Fibroblast of pulmonary artery (primary cell): Measurements from ENCODE around the gene ANKRD65.
"Not testable (repeated sequence)": the region's sequence is repeated elsewhere in the genome, so short reads cannot be mapped to it uniquely, and the experiment has no call there.

Experiments
- DNase-seq: peaks from one replicate; pipeline ENCODE4 v3.0.0-alpha.2; 2010; ENCODE audit warnings: low read depth
- H3K4me3 ChIP-seq: replicated peaks from 2 replicates; pipeline ENCODE4 v1.5.1; 2011; ENCODE audit warnings: low read depth, mild to moderate bottlenecking, control low read depth, low read length, moderate library complexity
- TF ChIP-seq, protein P1 (sequence below): IDR thresholded peaks from 2 replicates; pipeline ENCODE4 v1.5.1; 2011; ENCODE audit warnings: mild to moderate bottlenecking, control low read depth, low read length, inconsistent platforms; ENCODE audit errors: missing control alignments

The ANKRD65 gene

DNA sequence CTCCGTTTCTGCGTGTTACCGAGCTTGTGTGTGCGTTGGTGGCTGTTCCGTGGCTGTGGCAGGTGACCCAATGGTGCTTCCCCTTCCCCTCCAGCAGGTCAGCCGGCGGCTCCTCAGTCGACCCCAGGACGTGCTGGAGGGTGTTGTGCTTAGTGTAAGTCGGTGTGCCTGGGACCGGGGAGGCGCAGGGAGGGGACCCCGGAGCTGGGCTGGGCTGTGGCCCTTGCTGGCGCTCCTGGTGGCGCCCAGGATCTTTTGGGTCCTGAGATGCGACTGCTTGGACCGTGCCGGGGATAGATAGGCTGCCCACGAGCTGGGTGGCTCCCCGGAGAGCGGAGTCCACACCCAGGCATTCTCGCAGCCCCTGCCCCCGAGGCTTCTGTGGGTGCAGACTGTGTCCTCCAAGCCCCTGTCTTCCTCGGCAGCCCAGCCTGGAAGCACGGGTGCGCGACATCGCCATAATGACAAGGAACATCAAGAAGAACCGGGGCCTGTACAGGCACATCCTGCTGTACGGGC is 34.3 kb upstream of the ANKRD65 start:
- no peak overlapping the region for H3K4me3 ChIP-seq
- DNase-seq: no peak
- TF ChIP-seq, protein P1, sequence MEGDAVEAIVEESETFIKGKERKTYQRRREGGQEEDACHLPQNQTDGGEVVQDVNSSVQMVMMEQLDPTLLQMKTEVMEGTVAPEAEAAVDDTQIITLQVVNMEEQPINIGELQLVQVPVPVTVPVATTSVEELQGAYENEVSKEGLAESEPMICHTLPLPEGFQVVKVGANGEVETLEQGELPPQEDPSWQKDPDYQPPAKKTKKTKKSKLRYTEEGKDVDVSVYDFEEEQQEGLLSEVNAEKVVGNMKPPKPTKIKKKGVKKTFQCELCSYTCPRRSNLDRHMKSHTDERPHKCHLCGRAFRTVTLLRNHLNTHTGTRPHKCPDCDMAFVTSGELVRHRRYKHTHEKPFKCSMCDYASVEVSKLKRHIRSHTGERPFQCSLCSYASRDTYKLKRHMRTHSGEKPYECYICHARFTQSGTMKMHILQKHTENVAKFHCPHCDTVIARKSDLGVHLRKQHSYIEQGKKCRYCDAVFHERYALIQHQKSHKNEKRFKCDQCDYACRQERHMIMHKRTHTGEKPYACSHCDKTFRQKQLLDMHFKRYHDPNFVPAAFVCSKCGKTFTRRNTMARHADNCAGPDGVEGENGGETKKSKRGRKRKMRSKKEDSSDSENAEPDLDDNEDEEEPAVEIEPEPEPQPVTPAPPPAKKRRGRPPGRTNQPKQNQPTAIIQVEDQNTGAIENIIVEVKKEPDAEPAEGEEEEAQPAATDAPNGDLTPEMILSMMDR: no peak

GRCh38 chr1:1454286-1455056 is 33.4 kb upstream of the ANKRD65 start:
- not testable (repeated sequence) for H3K4me3 ChIP-seq, DNase-seq

DNA sequence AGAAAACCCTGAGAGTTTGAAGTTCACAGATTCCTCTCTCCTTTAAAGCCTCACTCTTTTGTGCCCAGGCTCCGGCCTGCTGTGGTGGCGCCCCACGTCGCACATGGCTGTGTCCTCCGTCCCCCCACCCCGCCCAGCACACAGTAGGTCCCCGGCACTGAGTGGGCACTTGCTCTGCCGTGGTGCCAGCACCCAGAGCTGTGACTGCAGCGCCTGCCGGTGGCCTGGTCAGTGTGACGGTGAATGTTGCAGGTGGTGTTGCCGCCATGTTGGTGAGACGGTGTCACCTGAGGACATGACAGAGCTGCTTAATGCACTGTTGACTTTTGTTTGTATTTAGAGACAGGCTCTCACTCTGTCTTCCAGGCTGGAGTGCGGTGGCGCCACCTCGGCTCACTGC is 31.8 kb upstream of the ANKRD65 start:
- TF ChIP-seq, protein P1: no peak
- H3K4me3 ChIP-seq: no peak overlapping the region
- DNase-seq: no peak

DNA sequence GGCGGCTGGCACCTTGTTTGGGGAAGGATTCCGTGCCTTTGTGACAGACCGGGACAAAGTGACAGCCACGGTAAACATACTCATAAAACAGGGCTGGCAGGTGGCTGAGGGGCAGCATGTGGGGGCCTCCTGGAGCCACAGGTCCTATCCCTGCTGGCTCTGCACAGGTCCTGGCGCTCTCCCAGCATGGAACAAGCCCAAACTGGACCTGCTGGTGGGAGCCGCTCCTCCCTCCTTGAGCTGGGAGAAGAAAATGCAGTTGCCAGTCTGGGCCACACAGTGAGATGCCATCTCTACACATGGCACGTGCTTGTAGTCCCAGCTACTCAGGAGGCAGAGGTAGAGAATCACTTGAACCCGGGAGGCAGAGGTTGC is 31.3 kb upstream of the ANKRD65 start:
- H3K4me3 ChIP-seq, DNase-seq: not testable (repeated sequence)

GRCh38 chr1:1451696-1452364 is 30.8 kb upstream of the ANKRD65 start:
- TF ChIP-seq, protein P1: no peak
- H3K4me3 ChIP-seq: no peak overlapping the region
- DNase-seq: no peak

- H3K4me3 ChIP-seq, DNase-seq: not testable (repeated sequence)
These were observed 29.5 kb upstream of the ANKRD65 start for GRCh38 chr1:1450616-1451015.

DNA sequence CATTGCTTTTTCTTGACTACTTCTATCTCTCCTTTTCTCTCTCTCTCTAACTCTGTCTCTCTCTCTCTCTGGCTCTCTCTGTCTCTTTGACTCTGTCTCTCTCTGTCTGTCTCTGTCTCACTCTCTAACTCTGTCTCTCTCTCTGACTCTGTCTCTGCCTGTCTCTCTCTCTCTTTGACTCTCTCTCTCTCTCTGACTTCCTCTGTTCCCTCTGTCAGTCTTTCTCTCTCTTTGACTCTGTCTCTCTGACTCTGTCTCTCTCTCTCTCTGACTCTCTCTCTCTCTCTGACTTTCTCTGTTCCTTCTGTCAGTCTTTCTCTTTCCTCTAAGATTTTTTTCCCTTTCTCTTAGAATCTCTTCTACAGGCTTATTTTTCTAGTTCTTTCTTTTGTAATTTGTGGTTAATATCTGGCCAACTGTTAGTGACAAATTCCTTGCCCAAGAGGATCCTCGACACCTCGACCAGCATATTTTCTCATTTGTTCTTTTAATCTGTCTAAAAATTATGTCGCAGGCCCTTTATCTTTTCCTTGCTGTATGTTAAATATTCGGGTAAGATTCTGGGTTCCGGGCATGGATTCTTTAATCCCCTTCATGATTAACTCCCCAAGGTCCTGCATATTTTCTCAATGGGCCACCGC is 28.1 kb upstream of the ANKRD65 start, which contains the start of gene ATAD3C:
Gene ATAD3C (plus strand): TSS at position 591 of the 641 bp plus-strand sequence. CDS start 995 bp downstream, outside the sequence.
- no peak for DNase-seq
- TF ChIP-seq, protein P1: no peak
- no peak within 1 kb of the TSS for H3K4me3 ChIP-seq

DNA sequence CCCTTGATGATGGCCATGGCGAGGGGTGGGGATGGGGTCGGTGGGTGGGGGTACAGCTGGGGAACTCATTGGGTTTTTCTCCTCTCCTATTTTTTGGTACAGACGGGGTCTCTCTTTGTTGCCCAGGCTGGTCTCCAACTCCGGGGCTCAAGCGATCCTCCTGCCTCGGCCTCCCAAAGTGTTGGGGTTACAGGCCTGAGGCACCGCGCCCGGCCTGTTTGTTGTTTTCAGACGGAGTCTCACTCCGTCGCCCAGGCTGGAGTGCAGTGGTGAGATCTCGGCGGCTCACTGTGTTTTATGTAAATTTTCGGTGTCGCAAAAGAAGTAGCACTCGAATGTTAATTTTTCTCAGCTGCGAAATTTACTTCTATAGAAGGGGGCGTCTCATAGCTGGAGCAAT is 25.6 kb upstream of the ANKRD65 start:
- not testable (repeated sequence) for DNase-seq

More for the DNA sequence above, 25.6 kb upstream of the ANKRD65 start:
- not testable (repeated sequence) for H3K4me3 ChIP-seq
